ENCODE data around the gene TNFRSF8.

DNA sequence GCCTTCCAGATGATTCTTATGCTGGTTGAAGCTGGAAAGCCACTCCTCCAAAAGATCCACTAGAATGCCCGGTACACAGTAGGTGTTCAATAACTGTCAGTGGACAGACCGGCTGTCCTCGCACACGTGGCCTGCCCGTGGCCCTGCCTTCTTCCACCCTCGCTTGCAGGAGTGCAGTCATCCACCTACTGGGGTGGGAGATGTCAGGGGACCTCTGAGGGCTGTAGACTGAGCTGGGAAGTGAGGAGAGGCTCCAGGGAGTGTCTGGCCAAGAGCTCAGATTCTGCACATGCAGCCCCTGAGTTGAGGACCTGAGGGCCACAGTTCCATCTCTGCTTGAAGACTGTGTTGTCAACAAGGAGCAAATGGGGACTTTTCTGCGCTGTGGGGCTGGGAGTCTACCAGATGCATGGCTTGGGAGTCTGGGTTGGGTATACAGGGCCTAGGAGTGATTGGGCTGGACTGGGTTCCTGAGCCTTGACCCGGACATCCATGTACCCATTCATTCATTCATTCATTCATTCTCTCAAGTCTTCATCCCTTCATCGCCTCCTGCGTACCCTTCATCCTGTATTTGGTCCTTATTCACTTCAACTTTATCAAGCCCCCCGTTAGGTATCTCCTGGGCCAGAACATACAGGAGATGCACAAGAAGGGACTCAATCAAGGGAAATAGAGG lies 99.5 kb downstream of the TNFRSF8 start:
- TF ChIP-seq, protein P1, sequence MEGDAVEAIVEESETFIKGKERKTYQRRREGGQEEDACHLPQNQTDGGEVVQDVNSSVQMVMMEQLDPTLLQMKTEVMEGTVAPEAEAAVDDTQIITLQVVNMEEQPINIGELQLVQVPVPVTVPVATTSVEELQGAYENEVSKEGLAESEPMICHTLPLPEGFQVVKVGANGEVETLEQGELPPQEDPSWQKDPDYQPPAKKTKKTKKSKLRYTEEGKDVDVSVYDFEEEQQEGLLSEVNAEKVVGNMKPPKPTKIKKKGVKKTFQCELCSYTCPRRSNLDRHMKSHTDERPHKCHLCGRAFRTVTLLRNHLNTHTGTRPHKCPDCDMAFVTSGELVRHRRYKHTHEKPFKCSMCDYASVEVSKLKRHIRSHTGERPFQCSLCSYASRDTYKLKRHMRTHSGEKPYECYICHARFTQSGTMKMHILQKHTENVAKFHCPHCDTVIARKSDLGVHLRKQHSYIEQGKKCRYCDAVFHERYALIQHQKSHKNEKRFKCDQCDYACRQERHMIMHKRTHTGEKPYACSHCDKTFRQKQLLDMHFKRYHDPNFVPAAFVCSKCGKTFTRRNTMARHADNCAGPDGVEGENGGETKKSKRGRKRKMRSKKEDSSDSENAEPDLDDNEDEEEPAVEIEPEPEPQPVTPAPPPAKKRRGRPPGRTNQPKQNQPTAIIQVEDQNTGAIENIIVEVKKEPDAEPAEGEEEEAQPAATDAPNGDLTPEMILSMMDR (IDR thresholded peaks at IDR 0.05) = no peak
- TF ChIP-seq POLR2A (IDR thresholded peaks at IDR 0.05) = no peak
